ENCODE measurements around the gene CAPZB.
"Not testable (repeated sequence)": the region's sequence is repeated elsewhere in the genome, so short reads cannot be mapped to it uniquely, and the experiment has no call there.

CAPZB gene

DNA sequence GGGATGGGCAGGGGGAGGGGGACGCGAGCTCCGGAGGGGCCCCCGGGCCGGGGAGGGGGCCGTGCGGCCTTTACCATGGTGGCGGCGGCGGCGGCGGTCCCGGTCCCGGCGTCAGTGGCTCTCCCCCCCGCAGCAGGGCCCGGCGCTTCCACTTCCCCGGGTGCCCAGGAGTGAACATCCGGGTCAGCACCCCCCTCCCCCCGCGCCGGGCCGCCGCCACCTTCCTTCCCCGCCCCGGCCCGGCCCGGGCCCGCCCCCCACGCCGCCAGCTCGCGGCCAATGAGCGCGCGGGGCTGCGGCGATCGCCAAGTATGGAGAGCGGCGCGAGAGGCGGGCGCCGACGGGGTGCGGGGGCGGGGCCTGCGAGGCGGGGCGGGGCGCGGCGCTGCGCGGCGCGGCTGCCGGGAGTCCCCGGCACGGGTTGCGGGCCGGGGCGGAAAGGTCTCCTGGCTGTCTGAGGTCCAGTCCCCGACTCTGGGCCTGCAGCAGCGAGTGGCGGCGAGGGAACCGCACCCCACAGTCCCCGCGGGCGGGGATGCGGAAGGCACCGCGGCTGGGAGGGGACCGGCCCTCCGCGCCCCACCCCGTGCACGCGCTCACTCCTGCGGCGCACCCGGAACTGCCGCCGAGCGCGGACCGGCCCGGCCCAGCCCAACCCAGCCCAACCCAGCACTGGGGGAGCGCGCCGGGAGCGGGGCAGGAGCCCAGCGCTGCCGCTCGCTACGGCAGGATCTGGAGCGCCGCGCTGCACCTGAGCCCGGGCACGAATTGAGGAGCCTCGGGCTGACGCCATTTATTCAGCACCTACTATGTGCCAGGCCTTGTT, at the start of gene CAPZB:
TSS of gene CAPZB (minus strand) at position 178 of the 826 bp plus-strand sequence. CDS start at position 77, 101 bp downstream.
- peak; percentile 94 for DNase-seq

DNA sequence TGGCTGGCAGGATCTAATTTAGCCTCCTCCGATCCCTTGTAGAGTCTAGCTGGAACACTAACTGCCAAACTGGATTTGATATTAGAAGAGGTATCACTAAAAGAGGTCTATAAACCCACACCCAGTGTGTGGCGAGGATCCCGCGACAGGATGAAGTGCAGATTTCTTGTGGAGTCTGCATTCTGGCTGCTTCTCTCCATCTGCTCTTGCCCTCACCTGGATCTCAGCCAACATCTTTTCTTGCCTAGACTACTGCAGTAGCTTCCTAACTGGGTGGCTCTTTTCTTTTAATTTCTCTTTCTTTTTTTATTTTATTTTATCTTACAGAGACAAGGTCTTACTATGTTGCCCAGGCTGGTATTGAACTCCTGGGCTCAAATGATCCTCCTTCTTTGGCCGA, 48.9 kb upstream of the CAPZB start:
- DNase-seq: no peak

DNA sequence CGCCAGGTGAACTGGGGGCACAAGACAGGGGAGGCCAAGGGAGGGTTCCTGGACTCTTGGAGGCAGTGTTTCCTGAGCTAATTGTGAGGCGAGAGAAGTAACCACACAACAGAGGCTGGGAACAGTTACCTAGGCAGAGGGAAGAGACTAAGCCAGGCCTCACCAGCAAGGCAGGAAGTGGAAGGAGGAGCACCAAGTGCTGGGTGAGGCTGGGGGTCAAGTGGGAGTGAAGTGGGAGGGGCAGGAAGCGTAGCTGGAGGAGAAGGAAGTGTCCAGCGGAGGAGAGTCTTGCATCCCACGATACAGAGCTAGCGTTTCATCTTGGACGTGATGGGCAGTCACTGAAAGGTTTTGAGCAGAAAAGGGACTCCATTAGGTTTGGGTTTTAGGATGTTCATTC, 48.3 kb upstream of the CAPZB start:
- peak in 1 of 2 donors; percentile 5 for DNase-seq

- DNase-seq: no peak
These were observed 47.2 kb upstream of the CAPZB start for GRCh38 chr1:19532519-19532918.

DNA sequence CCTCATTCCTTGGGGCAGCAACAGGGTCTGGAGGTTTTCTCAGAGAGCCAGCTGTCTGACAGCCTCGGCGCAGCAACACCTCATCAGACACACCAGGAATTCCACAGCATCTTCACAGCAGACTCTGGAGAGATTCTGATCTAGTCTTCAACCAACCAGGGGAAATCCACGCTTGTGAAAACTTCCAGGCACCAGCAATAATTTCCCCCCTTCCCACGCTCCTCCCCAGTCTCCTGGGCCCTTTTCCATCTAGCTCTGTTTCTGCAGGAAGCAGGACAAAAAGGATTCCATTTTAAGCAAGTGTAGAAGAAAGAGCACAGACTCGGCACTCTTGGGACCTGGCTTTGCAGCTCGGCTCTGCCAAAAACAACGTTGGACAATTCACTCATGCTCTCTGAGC, 44.3 kb upstream of the CAPZB start:
- DNase-seq: no peak

DNA sequence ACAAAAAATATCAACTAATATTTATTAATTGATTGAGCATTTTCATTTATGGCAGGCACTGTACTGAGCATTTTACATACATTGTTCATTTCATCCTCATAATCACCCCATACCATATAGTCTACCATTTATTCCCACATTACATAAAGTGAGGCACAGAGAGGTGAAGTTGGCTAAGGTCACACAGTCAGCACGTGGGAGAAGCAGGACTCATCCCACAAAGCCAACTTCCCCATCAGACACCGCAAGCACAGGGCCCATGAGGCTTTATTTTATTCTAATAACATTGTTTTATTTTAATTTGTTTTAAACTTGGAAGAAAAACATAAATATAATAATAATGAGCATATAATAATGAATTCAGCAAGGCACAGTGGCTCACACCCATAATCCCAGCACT, 43.1 kb upstream of the CAPZB start:
- no peak for DNase-seq

- no peak for DNase-seq
These were observed 40.5 kb upstream of the CAPZB start for GRCh38 chr1:19525607-19526545.

- DNase-seq: no peak
These were observed 39.5 kb upstream of the CAPZB start for GRCh38 chr1:19524791-19525190.

- not testable (repeated sequence) for DNase-seq
These were observed 37.2 kb upstream of the CAPZB start for GRCh38 chr1:19522570-19522969.

DNA sequence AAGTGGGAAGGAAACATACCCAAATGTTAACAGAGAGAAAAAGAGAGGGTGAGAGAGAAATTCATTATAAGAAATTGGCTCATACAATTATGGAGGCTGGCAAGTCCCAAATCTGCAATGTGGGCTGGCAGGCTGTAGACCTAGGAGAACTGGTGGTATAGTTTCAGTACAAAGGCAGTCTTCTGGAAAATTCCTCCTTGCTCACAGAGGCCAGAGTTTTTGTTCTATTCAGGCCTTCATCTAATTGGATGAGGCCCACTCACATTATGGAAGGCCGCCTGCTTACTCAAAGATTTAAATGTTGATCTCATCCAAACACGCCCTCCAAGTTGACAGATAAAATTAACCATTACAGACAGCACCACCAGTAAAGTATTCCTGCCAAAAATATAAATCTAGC, 36.1 kb upstream of the CAPZB start:
- DNase-seq: no peak

GRCh38 chr1:19517017-19517416, 31.7 kb upstream of the CAPZB start:
- DNase-seq: no peak

DNA sequence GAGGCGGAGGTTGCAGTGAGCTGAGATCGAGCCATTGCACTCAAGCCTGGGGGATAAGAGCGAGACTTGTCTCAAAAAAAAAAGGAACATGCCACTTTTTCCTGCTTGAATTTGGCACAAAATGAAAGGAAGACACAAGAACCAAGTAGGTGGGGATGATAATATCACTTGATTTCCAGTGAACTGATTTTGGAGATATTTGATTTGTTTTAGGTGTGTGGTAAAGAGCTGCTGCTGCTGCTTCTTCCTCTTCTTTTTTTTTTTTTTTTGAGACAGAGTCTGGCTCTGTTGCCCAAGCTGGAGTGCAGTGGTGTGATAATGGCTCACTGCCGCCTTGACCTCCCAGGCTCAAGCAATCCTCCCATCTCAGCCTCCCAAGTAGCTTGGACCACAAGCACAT, 29.9 kb upstream of the CAPZB start:
- no peak for DNase-seq

DNA sequence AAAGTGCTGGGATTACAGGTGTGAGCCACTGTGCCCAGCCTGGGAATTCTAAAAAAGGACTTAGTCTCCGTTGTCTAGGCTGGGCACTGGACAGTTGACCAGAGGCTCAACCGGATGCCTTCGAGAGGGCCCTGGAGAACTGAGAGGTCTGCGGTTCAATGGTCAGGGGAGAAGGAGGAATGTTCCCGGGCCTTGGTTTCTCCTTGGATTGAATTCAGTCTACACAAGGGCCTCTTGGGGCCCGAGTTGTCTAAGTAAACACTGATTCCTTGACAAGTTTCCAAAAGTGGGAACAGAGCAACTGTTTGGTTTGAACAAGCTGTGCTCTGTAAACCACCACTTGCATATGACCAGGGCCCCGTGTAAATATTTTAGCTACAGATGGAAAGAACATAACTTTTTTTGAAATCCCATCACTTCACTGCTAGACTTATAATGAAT, 29.1 kb upstream of the CAPZB start:
- DNase-seq: no peak

DNA sequence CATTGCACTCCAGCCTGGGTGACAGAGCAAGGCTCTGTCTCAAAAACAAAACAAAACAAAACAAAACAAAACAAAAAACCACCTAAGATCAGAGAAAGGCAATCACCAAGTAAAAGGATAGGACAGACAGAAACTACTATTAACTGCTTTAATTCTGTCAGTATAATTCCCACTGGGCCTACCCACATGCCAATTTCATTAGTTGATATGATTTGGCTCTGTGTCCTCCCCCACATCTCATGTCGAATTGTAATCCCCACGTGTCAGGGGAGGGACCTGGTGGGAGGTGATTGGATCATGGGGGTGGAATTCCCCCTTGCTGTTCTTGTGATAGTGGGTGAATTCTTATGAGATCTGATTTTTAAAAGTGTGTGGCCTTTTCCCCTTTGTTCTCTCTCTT, 27.2 kb upstream of the CAPZB start:
- no peak for DNase-seq

GRCh38 chr1:19511116-19511515, 25.8 kb upstream of the CAPZB start:
- no peak for DNase-seq

GRCh38 chr1:19509647-19510046, 24.3 kb upstream of the CAPZB start:
- not testable (repeated sequence) for DNase-seq

DNA sequence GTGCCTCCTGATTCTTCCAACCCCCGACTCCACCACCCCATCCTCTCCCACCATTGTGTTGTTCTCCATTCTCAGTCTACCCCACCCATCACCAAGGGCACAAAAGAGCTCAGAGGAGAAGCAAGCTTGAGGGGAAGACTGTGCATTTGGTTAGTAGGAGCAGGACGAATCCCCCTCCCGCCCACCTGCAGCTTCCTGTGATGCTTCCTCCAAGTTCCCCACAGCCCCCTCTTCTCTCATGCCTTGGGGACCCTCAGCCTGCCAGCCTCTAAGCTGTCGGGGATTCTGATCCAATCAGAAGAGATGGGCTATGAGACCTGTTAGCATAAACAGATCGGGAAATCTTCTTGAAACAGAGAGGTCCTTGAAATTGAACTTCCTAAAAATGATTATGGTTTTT, 22.2 kb upstream of the CAPZB start:
- DNase-seq: no peak

DNA sequence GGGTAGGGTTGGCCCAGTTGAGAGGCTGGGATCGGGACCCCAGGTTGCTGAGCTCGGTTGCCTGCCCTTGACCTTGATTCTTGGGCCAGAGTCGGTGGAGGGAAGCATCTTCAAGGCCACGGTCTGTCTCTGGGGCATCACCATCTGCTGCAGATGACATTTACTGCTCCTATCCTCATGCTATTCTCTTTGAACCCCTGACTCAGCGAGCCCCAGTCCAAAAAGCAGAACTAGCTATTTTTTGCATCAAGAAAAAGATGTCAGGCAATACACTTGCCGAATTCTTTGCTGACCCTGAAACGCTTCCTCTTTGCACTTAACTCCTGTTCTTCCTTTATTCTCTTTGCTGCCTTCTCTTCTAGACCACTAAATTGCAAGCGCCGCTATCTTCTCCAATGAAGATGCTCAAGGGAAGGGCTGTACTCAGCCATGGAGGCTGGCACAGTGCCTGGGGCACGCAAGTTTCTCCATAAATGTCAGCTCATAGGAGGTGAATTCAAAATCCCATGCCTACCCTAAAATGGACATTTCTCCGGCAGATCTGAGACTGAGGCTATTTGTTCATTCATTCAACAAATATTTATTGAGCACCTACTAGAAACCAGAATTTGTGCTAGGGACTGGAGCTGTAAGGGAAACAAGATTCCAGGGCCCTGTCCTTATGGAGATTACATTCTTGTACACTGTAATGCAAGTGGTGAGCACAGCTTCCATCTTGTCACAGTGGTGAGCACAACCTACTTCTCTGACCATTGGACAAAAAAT, 20.5 kb upstream of the CAPZB start:
- peak in 1 of 2 donors; percentile 54 for DNase-seq

DNA sequence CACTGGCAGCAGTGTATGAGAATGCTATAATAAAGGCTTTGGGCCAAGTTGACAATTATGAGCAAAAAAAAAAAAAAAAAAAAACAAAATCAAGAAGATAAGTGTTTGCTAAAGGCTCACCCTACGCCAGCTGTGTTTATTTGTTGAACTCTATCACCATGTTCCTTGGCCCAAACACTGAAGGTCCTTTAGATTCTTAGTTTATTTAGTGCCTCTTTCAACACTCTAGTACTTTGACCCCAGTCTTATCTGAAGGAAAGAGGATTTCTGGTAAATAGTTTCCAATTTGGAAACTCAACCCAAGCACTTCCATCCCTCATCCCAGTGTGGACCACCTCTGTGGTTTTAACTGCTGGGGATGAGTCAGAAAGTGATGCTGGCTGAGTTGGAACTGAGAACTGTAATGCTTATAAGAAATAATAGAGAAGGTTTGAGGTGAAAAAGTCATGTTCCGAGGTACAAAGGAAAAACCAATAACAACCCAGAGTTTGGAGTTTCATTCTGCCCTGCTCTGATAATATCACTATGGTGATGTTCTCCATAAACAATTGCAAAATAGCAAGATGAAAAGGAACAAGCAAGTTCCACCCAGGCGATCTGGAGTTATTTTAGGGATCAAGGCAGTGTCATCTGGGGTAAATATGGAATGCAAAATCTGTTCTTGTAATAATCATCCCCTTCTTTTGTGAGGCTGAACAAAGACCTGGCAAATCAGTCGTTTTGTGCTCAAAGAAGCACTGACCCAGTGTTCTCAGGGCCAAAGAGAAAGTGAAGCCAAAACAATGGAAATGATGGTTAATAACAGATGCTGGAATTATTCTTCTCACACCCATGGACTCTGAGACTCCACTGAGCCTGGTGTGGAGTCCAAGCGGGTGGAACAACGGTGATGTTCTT, 19.7 kb upstream of the CAPZB start:
- DNase-seq: no peak

- not testable (repeated sequence) for DNase-seq
These were observed 16.9 kb upstream of the CAPZB start for GRCh38 chr1:19502284-19502683.

GRCh38 chr1:19499887-19500286, 14.5 kb upstream of the CAPZB start:
- DNase-seq: not testable (repeated sequence)

DNA sequence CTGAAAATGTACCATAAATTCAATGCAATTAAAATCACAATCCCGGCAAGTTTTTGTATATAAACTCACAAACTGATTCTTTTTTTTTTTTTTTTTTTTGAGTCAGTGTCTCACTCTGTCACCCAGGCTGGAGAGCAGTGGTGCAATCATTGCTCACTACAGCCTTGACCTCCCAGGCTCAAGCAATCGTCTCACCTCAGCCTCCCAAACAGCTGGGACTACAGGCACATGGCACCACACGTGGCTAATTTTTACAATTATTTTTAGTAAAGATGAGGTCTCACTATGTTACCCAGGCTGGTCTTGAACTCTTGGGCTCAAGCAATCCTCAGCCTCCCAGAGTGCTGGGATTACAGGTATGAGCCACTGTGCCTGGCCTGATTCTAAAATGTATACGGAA, 12.1 kb upstream of the CAPZB start:
- not testable (repeated sequence) for DNase-seq

Data from CD4-positive, alpha-beta T cell treated with Interleukin-1 beta for 1 hour (primary cell).